ENCODE data around the gene SBK2.
A peak's percentile ranks its signal among the peaks of the same experiment; 100 is the strongest.
"Not testable (repeated sequence)": the region's sequence is repeated elsewhere in the genome, so short reads cannot be mapped to it uniquely, and the experiment has no call there.

The SBK2 gene

GRCh38 chr19:55535965-55536350, 975 bp downstream of the SBK2 start:
- CTCF ChIA-PET = interaction anchor here (0.6 to 1.0 kb wide), 2 partner anchors 69 to 95 kb away, joined by 4 to 5 read pairs; no protein-coding TSS in a partner anchor
- no peak for DNase-seq
- no peaks in the 10 kb centered on the region for H3K27me3 ChIP-seq (replicated peaks in 2 of 5; ENCODE audit: control insufficient read depth in 4 of 5, insufficient read depth in 5 of 5, low read length in 4 of 5)
- no peak overlapping the region for H3K27ac ChIP-seq (ENCODE audit: insufficient read depth in 1 of 2, low read depth in 1 of 2, low read length in 2 of 2, poor library complexity in 1 of 2, severe bottlenecking in 2 of 2)
- H3K36me3 ChIP-seq (ENCODE audit: control insufficient read depth in 4 of 4, insufficient read depth in 4 of 4, low read length in 3 of 4) = no peaks in the 10 kb centered on the region
- WGBS (ENCODE audit: insufficient coverage) = 97% methylated on average over 18 of the region's 22 CpGs
- POLR2A ChIA-PET = no interaction called here
- no peaks in the 10 kb centered on the region for H3K9me3 ChIP-seq (ENCODE audit: control extremely low read depth in 1 of 5, control insufficient read depth in 4 of 5, insufficient read depth in 2 of 5, low read depth in 1 of 5, low read length in 4 of 5)
- H3K4me3 ChIP-seq (ENCODE audit: control insufficient read depth in 1 of 7, extremely low read depth in 1 of 7, insufficient read depth in 4 of 7, low read depth in 2 of 7, low read length in 6 of 7) = no peak overlapping the region
- H3K4me1 ChIP-seq (ENCODE audit: control extremely low read depth in 1 of 4, control insufficient read depth in 4 of 4, insufficient read depth in 4 of 4, low read length in 3 of 4) = no peaks in the 10 kb centered on the region

GRCh38 chr19:55535173-55535964, 1.6 kb downstream of the SBK2 start:
- H3K4me1 ChIP-seq (ENCODE audit: control extremely low read depth in 1 of 4, control insufficient read depth in 4 of 4, insufficient read depth in 4 of 4, low read length in 3 of 4) = no peaks in the 10 kb centered on the region
- H3K4me3 ChIP-seq (ENCODE audit: control insufficient read depth in 1 of 7, extremely low read depth in 1 of 7, insufficient read depth in 4 of 7, low read depth in 2 of 7, low read length in 6 of 7) = no peak overlapping the region
- H3K27ac ChIP-seq (ENCODE audit: insufficient read depth in 1 of 2, low read depth in 1 of 2, low read length in 2 of 2, poor library complexity in 1 of 2, severe bottlenecking in 2 of 2) = no peak overlapping the region
- 85% methylated on average over 7 of the region's 12 CpGs for WGBS (ENCODE audit: insufficient coverage)
- CTCF ChIA-PET = interaction anchor here (0.6 to 0.7 kb wide), 2 partner anchors 24 to 69 kb away, joined by 3 to 4 read pairs; no protein-coding TSS in a partner anchor
- no peaks in the 10 kb centered on the region for H3K27me3 ChIP-seq (replicated peaks in 2 of 5; ENCODE audit: control insufficient read depth in 4 of 5, insufficient read depth in 5 of 5, low read length in 4 of 5)
- no peak for DNase-seq
- POLR2A ChIA-PET = no interaction called here
- H3K9me3 ChIP-seq (ENCODE audit: control extremely low read depth in 1 of 5, control insufficient read depth in 4 of 5, insufficient read depth in 2 of 5, low read depth in 1 of 5, low read length in 4 of 5) = no peaks in the 10 kb centered on the region
- H3K36me3 ChIP-seq (ENCODE audit: control insufficient read depth in 4 of 4, insufficient read depth in 4 of 4, low read length in 3 of 4) = no peaks in the 10 kb centered on the region

- H3K4me3 ChIP-seq (ENCODE audit: control insufficient read depth in 1 of 7, extremely low read depth in 1 of 7, insufficient read depth in 4 of 7, low read depth in 2 of 7, low read length in 6 of 7); CTCF ChIA-PET: not testable (repeated sequence)
These were observed 2.7 kb downstream of the SBK2 start for GRCh38 chr19:55534280-55534679.

GRCh38 chr19:55530996-55531395, 5.9 kb downstream of the SBK2 start:
- peaks cover 0 to 9% (median 5%) of the 10 kb centered on the region in 4 experiments for H3K4me1 ChIP-seq (ENCODE audit: control extremely low read depth in 1 of 4, control insufficient read depth in 4 of 4, insufficient read depth in 4 of 4, low read length in 3 of 4)
- no peaks in the 10 kb centered on the region for H3K9me3 ChIP-seq (ENCODE audit: control extremely low read depth in 1 of 5, control insufficient read depth in 4 of 5, insufficient read depth in 2 of 5, low read depth in 1 of 5, low read length in 4 of 5)
- 89% methylated on average over 17 of the region's 26 CpGs for WGBS (ENCODE audit: insufficient coverage)
- H3K27me3 ChIP-seq (replicated peaks in 2 of 5; ENCODE audit: control insufficient read depth in 4 of 5, insufficient read depth in 5 of 5, low read length in 4 of 5) = no peaks in the 10 kb centered on the region
- H3K4me3 ChIP-seq (ENCODE audit: control insufficient read depth in 1 of 7, extremely low read depth in 1 of 7, insufficient read depth in 4 of 7, low read depth in 2 of 7, low read length in 6 of 7) = no peak overlapping the region
- CTCF ChIA-PET = interaction anchor here (0.7 kb wide), 1 partner anchor 101 kb away, joined by 3 read pairs; no protein-coding TSS in a partner anchor
- no peak overlapping the region for H3K27ac ChIP-seq (ENCODE audit: insufficient read depth in 1 of 2, low read depth in 1 of 2, low read length in 2 of 2, poor library complexity in 1 of 2, severe bottlenecking in 2 of 2)
- no peak for DNase-seq
- no peaks in the 10 kb centered on the region for H3K36me3 ChIP-seq (ENCODE audit: control insufficient read depth in 4 of 4, insufficient read depth in 4 of 4, low read length in 3 of 4)
- POLR2A ChIA-PET = no interaction called here

More at GRCh38 chr19:55534280-55534679, 2.7 kb downstream of the SBK2 start:
- H3K36me3 ChIP-seq (ENCODE audit: control insufficient read depth in 4 of 4, insufficient read depth in 4 of 4, low read length in 3 of 4); H3K27ac ChIP-seq (ENCODE audit: insufficient read depth in 1 of 2, low read depth in 1 of 2, low read length in 2 of 2, poor library complexity in 1 of 2, severe bottlenecking in 2 of 2); H3K9me3 ChIP-seq (ENCODE audit: control extremely low read depth in 1 of 5, control insufficient read depth in 4 of 5, insufficient read depth in 2 of 5, low read depth in 1 of 5, low read length in 4 of 5); DNase-seq; POLR2A ChIA-PET; H3K27me3 ChIP-seq (replicated peaks in 2 of 5; ENCODE audit: control insufficient read depth in 4 of 5, insufficient read depth in 5 of 5, low read length in 4 of 5); H3K4me1 ChIP-seq (ENCODE audit: control extremely low read depth in 1 of 4, control insufficient read depth in 4 of 4, insufficient read depth in 4 of 4, low read length in 3 of 4): not testable (repeated sequence)
- WGBS (ENCODE audit: insufficient coverage) = 96% methylated on average over 7 of the region's 7 CpGs

- peaks cover 0 to 14% (median 5%) of the 10 kb centered on the region in 4 experiments for H3K4me1 ChIP-seq (ENCODE audit: control extremely low read depth in 1 of 4, control insufficient read depth in 4 of 4, insufficient read depth in 4 of 4, low read length in 3 of 4)
- WGBS (ENCODE audit: insufficient coverage) = 95% methylated on average over 36 of the region's 56 CpGs
- POLR2A ChIA-PET = no interaction called here
- H3K27ac ChIP-seq (ENCODE audit: insufficient read depth in 1 of 2, low read depth in 1 of 2, low read length in 2 of 2, poor library complexity in 1 of 2, severe bottlenecking in 2 of 2) = no peak overlapping the region
- CTCF ChIA-PET = no interaction called here
- no peaks in the 10 kb centered on the region for H3K36me3 ChIP-seq (ENCODE audit: control insufficient read depth in 4 of 4, insufficient read depth in 4 of 4, low read length in 3 of 4)
- no peaks in the 10 kb centered on the region for H3K9me3 ChIP-seq (ENCODE audit: control extremely low read depth in 1 of 5, control insufficient read depth in 4 of 5, insufficient read depth in 2 of 5, low read depth in 1 of 5, low read length in 4 of 5)
- H3K4me3 ChIP-seq (ENCODE audit: control insufficient read depth in 1 of 7, extremely low read depth in 1 of 7, insufficient read depth in 4 of 7, low read depth in 2 of 7, low read length in 6 of 7) = no peak overlapping the region
- DNase-seq = no peak
- H3K27me3 ChIP-seq (replicated peaks in 2 of 5; ENCODE audit: control insufficient read depth in 4 of 5, insufficient read depth in 5 of 5, low read length in 4 of 5) = no peaks in the 10 kb centered on the region
These were observed 7.2 kb downstream of the SBK2 start for GRCh38 chr19:55529636-55530234.

GRCh38 chr19:55528030-55528803, 8.7 kb downstream of the SBK2 start:
- ChIA-PET CTCF (interaction anchor here (0.8 kb wide), 1 partner anchor 15 kb away, joined by 3 read pairs; no protein-coding TSS in a partner anchor), POLR2A (no interaction called here)
- H3K4me1 ChIP-seq (ENCODE audit: control extremely low read depth in 1 of 4, control insufficient read depth in 4 of 4, insufficient read depth in 4 of 4, low read length in 3 of 4) = peaks cover 0 to 14% (median 5%) of the 10 kb centered on the region in 4 experiments
- H3K27ac ChIP-seq (ENCODE audit: insufficient read depth in 1 of 2, low read depth in 1 of 2, low read length in 2 of 2, poor library complexity in 1 of 2, severe bottlenecking in 2 of 2) = no peak overlapping the region
- no peaks in the 10 kb centered on the region for H3K27me3 ChIP-seq (replicated peaks in 2 of 5; ENCODE audit: control insufficient read depth in 4 of 5, insufficient read depth in 5 of 5, low read length in 4 of 5)
- 99% methylated on average over 6 of the region's 15 CpGs for WGBS (ENCODE audit: insufficient coverage)
- no peaks in the 10 kb centered on the region for H3K9me3 ChIP-seq (ENCODE audit: control extremely low read depth in 1 of 5, control insufficient read depth in 4 of 5, insufficient read depth in 2 of 5, low read depth in 1 of 5, low read length in 4 of 5)
- DNase-seq = peak in 1 of 3 donors; percentile 41
- H3K4me3 ChIP-seq (ENCODE audit: control insufficient read depth in 1 of 7, extremely low read depth in 1 of 7, insufficient read depth in 4 of 7, low read depth in 2 of 7, low read length in 6 of 7) = no peak overlapping the region
- no peaks in the 10 kb centered on the region for H3K36me3 ChIP-seq (ENCODE audit: control insufficient read depth in 4 of 4, insufficient read depth in 4 of 4, low read length in 3 of 4)
